HG03442 (cell line): ENCODE measurements around the gene LPCAT2.

Experiments used
- ATAC-seq: cut with Tn5 transposase; IDR thresholded peaks from one replicate; pipeline ENCODE4 v1.9.1; 2021; ENCODE audit warnings: mild to moderate bottlenecking, moderate library complexity; ENCODE audit not compliant: unreplicated experiment

The LPCAT2 gene

GRCh38 chr16:55502801-55503366 is 6.0 kb upstream of the LPCAT2 start:
- ATAC-seq: no peak

- ATAC-seq: no peak
These were observed 4.9 kb upstream of the LPCAT2 start for GRCh38 chr16:55503726-55504550.

- no peak for ATAC-seq
These were observed 3.4 kb upstream of the LPCAT2 start for GRCh38 chr16:55505333-55506015.

- no peak for ATAC-seq
These were observed 2.8 kb upstream of the LPCAT2 start for GRCh38 chr16:55506083-55506482.

GRCh38 chr16:55506708-55507107 is 2.2 kb upstream of the LPCAT2 start:
- ATAC-seq: no peak

GRCh38 chr16:55508271-55508921 is 476 bp upstream of the LPCAT2 start:
- no peak for ATAC-seq

GRCh38 chr16:55510185-55510805 is 1.4 kb downstream of the LPCAT2 start:
- no peak for ATAC-seq

- ATAC-seq: no peak
These were observed 4.1 kb downstream of the LPCAT2 start for GRCh38 chr16:55512941-55513340.

- no peak for ATAC-seq
These were observed 4.7 kb downstream of the LPCAT2 start for GRCh38 chr16:55513616-55514015.

- no peak for ATAC-seq
These were observed 6.2 kb downstream of the LPCAT2 start for GRCh38 chr16:55515111-55515510.

- no peak for ATAC-seq
These were observed 12.9 kb downstream of the LPCAT2 start for GRCh38 chr16:55521792-55522191.

- ATAC-seq: no peak
These were observed 17.6 kb downstream of the LPCAT2 start for GRCh38 chr16:55526441-55526840.

- ATAC-seq: no peak
These were observed 19.0 kb downstream of the LPCAT2 start for GRCh38 chr16:55527885-55528284.

- ATAC-seq: no peak
These were observed 20.1 kb downstream of the LPCAT2 start for GRCh38 chr16:55529018-55529417.

GRCh38 chr16:55530316-55530856 is 21.5 kb downstream of the LPCAT2 start:
- no peak for ATAC-seq

- ATAC-seq: no peak
These were observed 23.4 kb downstream of the LPCAT2 start for GRCh38 chr16:55532227-55532626.

GRCh38 chr16:55534756-55535155 is 25.9 kb downstream of the LPCAT2 start:
- no peak for ATAC-seq

- ATAC-seq: no peak
These were observed 30.2 kb downstream of the LPCAT2 start for GRCh38 chr16:55539049-55539448.

GRCh38 chr16:55539488-55539887 is 30.6 kb downstream of the LPCAT2 start:
- ATAC-seq: no peak

- no peak for ATAC-seq
These were observed 31.3 kb downstream of the LPCAT2 start for GRCh38 chr16:55540221-55540620.
